Anterior cingulate cortex (tissue), 58 donors: ENCODE data around the gene C19orf73.
A peak's percentile ranks its signal among the peaks of the same experiment; 100 is the strongest.
"Not testable (repeated sequence)": the region's sequence is repeated elsewhere in the genome, so short reads cannot be mapped to it uniquely, and the experiment has no call there.

Experiments used
- DNase-seq, 58 donors: peaks; one replicate each; lab custom pipeline; 2025; lab: John Stamatoyannopoulos, UW

C19orf73 gene

DNA sequence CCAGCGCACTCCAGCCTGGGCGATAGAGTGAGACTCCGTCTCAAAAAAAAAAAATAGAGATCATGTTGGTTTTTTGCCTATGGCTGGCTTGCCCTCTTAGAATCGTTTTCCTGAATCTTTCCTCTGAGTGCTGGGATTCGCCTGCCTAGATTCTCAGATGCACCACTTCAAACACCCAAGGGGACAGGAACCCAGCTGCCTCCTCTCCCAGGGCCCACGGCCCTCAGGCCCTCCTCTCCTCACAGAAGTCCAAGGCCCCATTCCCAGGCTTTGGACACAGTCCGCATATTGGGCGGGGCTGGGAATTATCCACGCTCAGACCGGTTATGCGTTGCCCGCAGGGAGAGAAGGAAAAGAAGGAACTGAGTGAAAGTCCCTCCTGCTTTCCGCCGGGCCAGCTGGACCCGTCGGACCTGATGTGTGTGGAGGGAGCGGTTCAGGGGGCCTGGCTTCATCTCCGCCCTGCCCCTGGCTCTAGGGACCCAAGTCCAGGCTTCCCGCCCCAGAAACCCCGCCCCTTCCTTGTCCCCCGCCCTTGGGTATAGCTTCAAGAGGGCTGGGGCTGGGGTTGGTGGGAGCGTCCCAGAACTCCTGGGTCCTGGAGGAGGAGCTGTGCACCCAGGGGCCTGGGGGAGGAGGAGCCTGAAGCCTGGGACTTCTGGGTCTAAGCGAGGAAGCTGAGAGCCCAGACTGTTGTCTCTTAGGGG, 6.2 kb upstream of the C19orf73 start:
- DNase-seq: no peak

DNA sequence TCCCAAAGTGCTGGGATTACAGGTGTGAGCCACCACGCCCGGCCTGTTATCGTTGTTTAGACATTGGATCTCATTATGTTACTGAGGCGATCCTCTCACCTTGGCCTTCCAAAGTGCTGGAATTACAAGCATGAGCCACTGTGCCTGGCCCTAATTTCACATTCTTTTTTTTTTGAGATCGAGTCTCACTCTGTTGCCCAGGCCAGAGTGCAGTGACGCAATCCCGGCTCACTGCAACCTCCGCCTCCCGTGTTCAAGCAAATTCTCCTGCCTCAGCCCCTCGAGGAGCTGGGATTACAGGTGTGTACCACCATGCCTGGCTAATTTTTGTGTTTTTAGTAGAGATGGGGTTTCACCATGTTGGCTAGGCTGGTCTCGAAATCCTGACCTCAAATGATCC, 4.3 kb upstream of the C19orf73 start:
- not testable (repeated sequence) for DNase-seq

GRCh38 chr19:49121841-49122240, 2.9 kb upstream of the C19orf73 start:
- DNase-seq: peak in 3 of 58 donors; percentile 4 to 39 (median 17)

DNA sequence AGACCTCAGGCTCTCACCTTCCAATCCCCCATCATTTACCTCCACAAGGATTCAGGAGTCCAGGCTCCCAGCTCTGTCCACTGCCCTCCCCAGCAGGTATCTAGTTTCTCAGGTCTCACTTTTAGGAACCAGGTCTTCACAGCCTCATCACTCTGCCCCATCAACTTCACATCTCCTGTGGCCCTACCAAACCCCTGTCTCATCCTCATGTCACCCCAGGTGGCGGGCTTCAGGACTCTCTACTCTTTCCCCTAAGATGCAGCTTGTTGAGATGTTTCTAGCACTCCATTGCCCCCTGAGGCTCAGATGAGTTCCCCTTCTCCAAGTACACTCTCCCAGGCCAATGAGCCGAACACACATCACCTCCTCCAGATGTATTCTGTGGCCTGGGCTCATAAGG, 1.9 kb upstream of the C19orf73 start:
- no peak for DNase-seq

DNA sequence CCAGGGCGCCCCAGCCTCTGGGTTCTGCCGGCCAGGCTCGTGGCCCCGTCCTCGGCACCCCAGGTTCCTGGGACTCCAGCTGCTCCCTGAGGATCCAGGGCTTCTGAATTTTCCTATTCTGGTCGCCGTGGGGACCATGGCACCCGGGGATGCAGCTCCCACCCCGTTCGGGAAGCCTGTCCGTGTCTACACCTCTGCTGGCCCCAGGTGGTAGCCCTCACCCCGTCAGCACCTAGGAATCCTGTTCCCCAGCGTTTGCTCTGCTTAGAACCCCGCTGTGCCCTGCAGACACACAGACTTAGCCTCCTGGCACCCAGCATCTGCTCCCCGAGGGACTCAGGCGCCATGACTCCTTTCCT, 1.4 kb upstream of the C19orf73 start:
- no peak for DNase-seq

DNA sequence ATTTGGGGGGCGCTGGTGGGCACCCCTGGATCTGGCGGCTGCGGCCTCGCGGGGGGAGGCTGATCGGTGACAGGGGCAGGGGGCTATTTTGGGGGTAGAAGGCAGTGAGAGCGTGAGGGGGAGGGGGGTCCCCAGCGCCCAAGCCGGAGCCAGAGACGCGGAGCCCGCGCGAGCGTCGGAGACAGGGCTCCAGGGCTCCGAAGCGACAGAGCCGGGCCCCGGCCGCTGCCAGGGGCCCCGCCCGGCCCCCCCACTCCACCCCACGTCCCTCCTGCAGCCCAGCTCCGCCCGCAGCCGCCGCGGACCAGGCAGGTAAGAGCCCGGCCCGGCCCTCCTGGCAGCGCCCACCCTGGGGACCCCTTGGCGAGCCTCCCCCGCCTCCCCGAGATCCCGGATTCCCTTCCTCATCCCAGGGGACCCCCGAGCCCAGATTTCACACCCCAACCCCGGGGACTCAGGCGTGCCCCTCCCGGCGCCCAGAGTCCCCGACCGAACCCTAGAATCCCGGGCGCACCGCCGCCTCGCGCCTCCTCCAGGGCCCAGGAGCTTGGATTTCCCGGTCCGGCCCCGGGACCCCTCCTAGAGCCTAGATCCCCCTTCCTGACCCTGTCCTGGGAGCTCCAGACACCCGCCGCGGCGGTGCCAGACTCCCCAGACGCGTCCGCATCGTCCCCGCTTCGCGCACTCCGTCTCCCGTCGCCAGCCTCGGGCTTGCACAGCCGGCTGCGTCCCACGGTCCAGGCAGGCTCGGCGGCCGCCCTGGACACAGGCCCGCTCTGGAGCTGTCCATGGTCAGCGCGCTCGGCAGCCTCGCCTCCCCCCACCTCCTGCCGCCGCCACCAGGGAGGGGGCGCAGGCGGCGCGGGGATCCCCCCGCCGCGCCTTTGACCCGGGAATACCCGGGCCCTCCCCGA, 725 bp upstream of the C19orf73 start, which contains the start of gene PPFIA3:
Gene PPFIA3 (plus strand): TSS at position 134 of the 914 bp plus-strand sequence. CDS start 8,330 bp downstream, outside the sequence.
- DNase-seq: peak in 39 of 58 donors; percentile 3 to 54 (median 31)

DNA sequence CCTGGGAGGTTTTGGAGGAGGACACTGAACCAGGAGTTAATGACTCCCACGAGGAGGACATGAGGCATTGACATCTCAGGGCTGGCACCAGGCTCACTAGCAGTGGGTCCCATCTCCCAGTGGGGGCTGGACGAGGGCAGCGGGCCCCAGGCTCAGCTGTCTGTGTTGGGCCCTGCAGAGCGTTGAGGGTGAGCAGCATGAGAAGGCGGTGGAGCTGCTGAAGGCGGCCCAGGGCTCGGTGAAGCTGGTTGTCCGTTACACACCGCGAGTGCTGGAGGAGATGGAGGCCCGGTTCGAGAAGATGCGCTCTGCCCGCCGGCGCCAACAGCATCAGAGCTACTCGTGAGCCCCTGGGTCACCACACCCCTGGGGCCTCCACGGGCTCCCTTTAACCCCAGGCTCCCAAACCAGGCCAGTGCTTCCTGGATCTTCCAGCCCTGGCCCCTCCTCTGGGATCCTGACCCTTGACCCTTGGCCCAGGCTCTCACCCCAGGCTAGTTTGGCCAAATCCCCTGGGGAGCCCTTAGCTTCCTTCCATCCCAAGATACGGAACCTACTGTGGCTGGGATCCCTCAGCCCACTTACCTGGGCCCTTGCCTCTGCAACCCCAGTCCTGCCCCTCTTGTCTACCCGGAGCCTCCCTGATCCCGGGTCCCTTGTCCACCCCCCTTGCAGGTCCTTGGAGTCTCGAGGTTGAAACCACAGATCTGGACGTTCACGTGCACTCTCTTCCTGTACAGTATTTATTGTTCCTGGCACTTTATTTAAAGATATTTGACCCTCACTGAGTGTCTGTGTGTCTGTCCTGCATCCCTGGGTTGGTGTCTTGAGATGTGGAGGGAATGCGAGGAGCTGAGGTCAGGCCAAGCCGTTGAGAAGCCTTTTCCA, 1.0 kb downstream of the C19orf73 start:
- DNase-seq: peak in 3 of 58 donors; percentile 6 to 24 (median 7)

DNA sequence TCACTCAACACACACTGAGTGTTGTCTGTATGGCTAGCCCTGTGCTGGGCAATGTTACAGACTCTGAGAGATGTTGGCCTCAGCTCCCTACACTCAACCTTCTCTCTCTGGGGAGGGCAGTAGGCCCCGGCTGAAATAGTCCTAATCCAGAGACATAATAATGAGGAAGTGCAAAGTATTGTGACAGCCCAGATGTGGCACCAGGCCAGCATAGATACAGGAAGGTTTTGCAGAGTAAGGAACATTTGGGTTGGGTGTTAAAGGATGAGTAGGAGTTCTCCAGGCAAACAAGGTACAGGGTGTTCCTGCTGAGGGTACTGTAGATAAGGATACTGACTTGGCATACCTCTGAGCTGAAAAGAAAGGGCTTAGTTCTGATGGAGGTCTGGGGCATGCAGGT, 2.4 kb downstream of the C19orf73 start:
- DNase-seq: no peak

DNA sequence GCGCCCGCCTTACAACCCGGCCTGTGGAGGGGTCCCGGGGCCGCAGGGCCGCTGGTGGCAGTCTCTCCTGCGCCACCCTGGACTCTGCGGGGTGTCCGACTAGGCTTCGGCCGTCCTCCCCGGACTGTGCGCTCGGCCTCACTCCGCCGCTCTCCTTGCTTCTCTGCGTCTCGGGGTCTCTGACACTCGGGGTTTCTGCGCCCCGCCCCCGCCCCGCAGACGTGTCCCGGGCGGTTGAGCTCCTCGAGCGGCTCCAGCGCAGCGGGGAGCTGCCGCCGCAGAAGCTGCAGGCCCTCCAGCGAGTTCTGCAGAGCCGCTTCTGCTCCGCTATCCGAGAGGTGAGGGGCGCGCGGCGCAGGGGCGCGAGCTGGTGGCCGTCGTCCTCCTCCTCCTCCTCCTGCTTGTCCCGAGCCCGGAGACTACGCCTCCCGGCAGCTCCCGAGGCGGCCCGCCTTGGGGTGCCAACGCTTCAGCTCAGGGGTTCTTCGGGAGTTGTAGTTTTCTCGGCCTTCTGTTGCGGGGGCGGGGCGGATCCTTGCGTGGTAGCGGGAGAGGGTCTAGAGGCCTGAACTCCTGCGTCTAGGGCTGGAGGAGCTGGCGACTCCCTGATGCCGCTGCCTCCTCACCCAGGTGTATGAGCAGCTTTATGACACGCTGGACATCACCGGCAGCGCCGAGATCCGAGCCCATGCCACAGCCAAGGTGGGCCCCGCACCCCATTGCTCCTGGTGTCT, 4.1 kb downstream of the C19orf73 start:
- peak; percentile 19 to 88 (median 68) for DNase-seq

DNA sequence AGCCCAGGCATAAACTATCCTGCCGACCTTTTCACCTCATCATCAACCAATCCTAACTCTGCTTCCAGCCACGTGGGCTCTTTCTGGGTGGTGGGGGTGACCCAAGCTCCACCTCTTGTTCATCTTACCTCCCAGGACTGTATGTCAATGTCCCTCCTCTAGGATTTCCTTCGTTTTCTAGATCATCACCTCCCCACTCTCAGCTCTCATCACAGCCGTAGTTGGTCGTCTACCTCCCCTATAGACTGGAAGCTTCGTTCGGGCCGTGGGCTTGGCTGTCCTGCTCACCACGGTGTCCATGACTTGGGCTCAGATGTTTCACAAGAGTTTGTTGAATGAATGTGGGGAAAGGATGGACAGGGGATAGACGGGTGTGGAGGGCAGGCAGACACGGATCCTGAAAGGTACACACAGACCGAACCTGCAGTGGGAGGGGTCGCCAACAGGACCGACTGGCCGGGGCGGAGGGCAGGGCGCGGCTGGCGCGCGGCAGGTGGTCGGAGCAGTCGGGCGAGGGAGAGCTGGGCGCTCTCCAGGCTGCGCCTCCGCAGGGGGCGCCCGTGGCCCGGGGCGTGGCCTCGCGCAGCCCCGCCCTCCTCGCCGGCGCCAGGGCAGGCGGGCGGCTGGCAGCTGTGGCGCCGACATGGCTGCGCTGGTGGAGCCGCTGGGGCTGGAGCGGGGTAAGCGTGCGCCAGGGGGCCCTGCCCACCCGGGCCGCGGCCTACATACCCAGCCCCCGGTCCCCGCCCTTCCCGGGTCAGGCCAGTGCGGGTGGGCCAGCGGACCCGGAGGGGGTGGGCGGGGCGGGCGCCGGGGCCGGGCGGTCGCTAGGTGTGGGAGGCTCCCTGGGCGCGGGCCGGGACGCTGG, 4.9 kb downstream of the C19orf73 start, which contains the start of gene LIN7B:
Gene LIN7B (plus strand): TSS at position 609 of the 868 bp plus-strand sequence. CDS start 35 bp downstream, at position 644.
- peak in 48 of 58 donors; percentile 26 to 73 (median 51) for DNase-seq

DNA sequence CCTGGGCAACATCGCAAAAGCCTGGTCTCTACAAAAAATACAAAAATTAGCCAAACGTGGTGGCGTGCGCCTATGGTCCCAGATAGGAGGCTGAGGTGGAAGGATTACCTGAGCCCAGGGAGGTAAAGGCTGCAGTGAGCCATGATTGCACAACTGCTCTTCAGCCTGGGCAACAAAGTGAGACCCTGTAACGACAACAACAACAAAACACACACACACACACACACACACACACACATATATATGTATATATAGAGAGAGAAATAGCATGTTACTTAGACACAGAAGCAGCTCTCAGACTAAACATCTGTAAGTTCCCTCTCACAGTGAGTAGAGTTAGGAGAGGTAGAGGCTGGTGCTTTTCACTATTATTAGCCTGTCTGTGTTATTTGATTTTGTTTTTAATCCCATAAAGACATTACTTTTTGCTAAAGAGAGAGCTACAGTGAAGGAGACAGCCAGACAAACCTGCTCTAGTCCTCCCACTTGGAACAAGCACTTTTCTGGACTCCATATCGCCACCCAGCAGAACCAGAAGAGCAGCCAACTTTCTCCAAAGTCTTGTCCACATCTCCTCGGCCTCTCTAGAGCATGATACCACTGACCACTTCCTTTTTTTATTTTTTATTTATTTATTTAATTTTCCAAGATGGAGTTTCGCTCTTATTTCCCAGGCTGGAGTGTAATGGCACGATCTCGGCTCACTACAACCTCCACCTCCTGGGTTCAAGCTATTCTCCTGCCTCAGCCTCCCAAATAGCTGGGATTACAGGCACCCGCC, 7.5 kb downstream of the C19orf73 start:
- no peak for DNase-seq

DNA sequence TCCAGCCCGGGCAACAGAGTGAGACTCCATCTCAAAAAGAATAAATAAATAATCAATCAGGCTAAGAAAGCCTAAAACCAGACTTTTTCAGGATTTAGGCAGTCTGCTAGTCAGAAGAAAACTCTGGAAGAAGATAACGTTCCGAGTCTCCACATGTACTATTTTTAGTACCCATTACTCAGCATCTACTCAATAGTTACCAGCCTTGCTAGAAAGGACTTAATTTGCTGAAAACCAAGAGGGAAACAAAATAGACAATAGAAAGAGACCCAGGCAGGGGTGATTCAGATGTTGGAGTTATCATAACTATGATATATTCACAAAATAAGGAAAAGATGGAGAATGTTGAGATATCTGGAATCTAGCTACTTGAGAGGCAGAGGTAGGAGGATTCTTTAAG, 8.4 kb downstream of the C19orf73 start:
- DNase-seq: no peak

GRCh38 chr19:49109569-49110233, 9.2 kb downstream of the C19orf73 start:
- no peak for DNase-seq

- DNase-seq: no peak
These were observed 9.9 kb downstream of the C19orf73 start for GRCh38 chr19:49109051-49109450.

- DNase-seq: no peak
These were observed 11.1 kb downstream of the C19orf73 start for GRCh38 chr19:49107625-49108459.

DNA sequence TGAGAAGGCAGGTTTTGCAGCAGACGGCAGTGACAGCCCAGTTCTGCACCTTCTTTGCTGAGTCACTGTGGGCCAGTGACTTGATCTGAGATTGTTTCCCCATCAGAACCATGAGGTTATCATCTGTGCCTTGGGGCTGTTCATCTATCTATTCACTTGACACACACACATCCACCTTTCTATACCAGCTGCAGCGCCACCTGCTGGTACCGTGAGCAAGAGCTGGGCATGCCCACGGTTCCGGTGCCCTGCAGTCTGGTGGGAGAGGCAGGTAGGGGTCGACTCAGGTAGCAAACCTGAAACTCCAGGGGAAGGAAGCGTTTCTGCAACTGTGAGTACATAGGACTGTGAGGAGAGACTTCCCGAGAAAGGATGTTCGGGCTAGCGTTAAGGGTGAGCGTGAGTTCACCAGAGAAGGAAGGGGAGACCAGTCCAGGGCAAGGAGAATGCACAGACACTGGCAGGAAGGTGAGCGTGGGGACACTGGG, 12.3 kb downstream of the C19orf73 start:
- peak in 31 of 58 donors; percentile 5 to 67 (median 24) for DNase-seq
